Heart left ventricle (tissue), 13 donors: ENCODE data around the gene POLR3H.

Experiments
- CTCF ChIP-seq, 12 donors: fragments of 200-600 bp; sonication (generic) in 4 of 12; IDR thresholded peaks; one replicate each; pipeline versions ENCODE4 v1.5.0 to v1.8.0; 2018 to 2022; ENCODE audit warnings: antibody characterized with exemption in 12 of 12, mild to moderate bottlenecking in 5 of 12
- POLR2A ChIP-seq, 2 donors: fragments of 450-650 bp; IDR thresholded peaks; one replicate each; pipeline ENCODE4 v1.6.1; 2017; ENCODE audit warnings: antibody characterized with exemption in 2 of 2, mild to moderate bottlenecking in 2 of 2, moderate library complexity in 2 of 2
- donor health status: ischemic (EF 13 %, LVEDD 7.1; RV severe dilation, severe dysfunction).
- donor health status: DM: no; HTN: yes; CAD: no.
- donor health status: DM: no; HTN: no; CAD: no.
- donor health status: ischemic (EF 25% LVEDD 6.9; RV normal size, moderate dysfunction).
- donor health status: ischemic (EF 25% LVEDD 5.7; RV mildly dilated, moderate dysfunction).
- donor health status: ischemic (EF 35%, LVEDD 5.7; RV mildly dilated, moderate dysfunction).
- donor health status: nonischemic (EF 11% LVEDD 7.7; RV severe dilation, severe dysfunction).
- donor health status: DM: yes; HTN: yes; CAD: no.
- donor health status: PGD.
- donor health status: ischemic (EF 29% LVEDD 5.4; RV normal size, mild dysfunction).
- donor health status: nonischemic (EF 23%, LVEDD 6.1; RV moderate dilation, normal function).

GRCh38 chr22:41511521-41511968 lies 32.7 kb downstream of the POLR3H start:
- TF ChIP-seq CTCF (IDR thresholded peaks at IDR 0.05), result no peak
- no peak for TF ChIP-seq POLR2A (IDR thresholded peaks at IDR 0.05)
